Pancreas (tissue), 10 donors: ENCODE data around the gene RPL13. TPM values are rescaled to one million over a fixed set of nuclear protein-coding genes. Genes with fewer than 3 reads are reported as not detected.

Experiments used
- ATAC-seq, 4 donors: fragments of 200-7000 bp; cut with Tn5 transposase; one replicate each; pipeline versions ENCODE4 v1.8.0 to v1.9.1; 2020; ENCODE audit warnings: mild to moderate bottlenecking in 4 of 4, moderate library complexity in 4 of 4
- DNase-seq, 6 donors: peaks; one replicate each; pipeline ENCODE4 v3.0.0-alpha.2; 2020
- FAIRE-seq: peaks from 2 replicates; lab custom pipeline; 2012; peaks lifted over from hg19 to GRCh38; lab: Jason Lieb, UNC
- H3K27ac ChIP-seq, 4 donors: fragments of 200-600 bp; sonication (generic); 1 replicate in 3 of 4; 2 replicates in 1 of 4; pipeline versions ENCODE4 v1.5.0 to v1.8.0; 2020
- H3K27me3 ChIP-seq, 4 donors: fragments of 200-600 bp; one replicate each; pipeline ENCODE4 v1.8.0; 2021
- H3K36me3 ChIP-seq, 3 donors: fragments of 200-600 bp; sonication (generic) in 1 of 3; one replicate each; pipeline versions ENCODE4 v1.5.0 to v1.8.0; 2020 to 2021
- H3K4me1 ChIP-seq, 3 donors: fragments of 200-600 bp; one replicate each; pipeline ENCODE4 v1.8.0; 2021
- H3K4me3 ChIP-seq, 4 donors: fragments of 200-600 bp; sonication (generic) in 2 of 4; one replicate each; pipeline versions ENCODE4 v1.5.0 to v1.8.0; 2020 to 2021
- H3K9me3 ChIP-seq, 4 donors: fragments of 200-600 bp; one replicate each; pipeline ENCODE4 v1.8.0; 2021
- WGBS, 2 donors: extraction: QIAGEN DNeasy Blood & Tissue Kit; methylation state at CpG; one replicate each; pipeline ENCODE4 v1.1.7; 2013; 5-methylcytosine and 5-hydroxymethylcytosine counted together
- intact Hi-C, 3 donors: fragments of 100-400 bp; cut with DNase I; formaldehyde crosslinking; loops; one replicate each; pipeline versions ENCODE4 v1.11.1 to v1.14.2; 2022
- polyA plus RNA-seq, 2 donors: library from polyadenylated mRNA; stranded (reverse); fragments of 200-250 nt; gene quantifications; one replicate each; pipeline ENCODE4 v1.2.3, GENCODE V29; 2013
- total RNA-seq, 6 donors: library from RNA; stranded (reverse); fragmentation: NEBNext Ultra II Directional in 4 of 6; extraction: Animal tissue kit (Norgen Biotek cat#: 25700) in 4 of 6; gene quantifications; one replicate each; pipeline versions ENCODE4 v1.2.1 to v1.2.4, GENCODE V29; 2021 to 2023
- TF ChIP-seq, protein P1 (sequence below), 4 donors: fragments of 200-600 bp; sonication (generic) in 3 of 4; IDR thresholded peaks; one replicate each; pipeline versions ENCODE4 v1.5.0 to v1.8.0; 2021; ENCODE audit warnings: antibody characterized with exemption in 4 of 4
- donor health status: healthy with polysubstance abuse.
- donor health status: DM: no; HTN: no; CAD: no; lungs with moderate emphysema.
- donor health status: DM: no; HTN: no; CAD: no.
- donor health status: control.
- donor health status: control.
- donor health status: Bipolar disorder and iron deficiency.
- donor health status: DM: yes; HTN: yes; CAD: no.
- donor health status: DM: no; HTN: no; CAD: no.
- donor health status: DM: no; HTN: no; CAD: no.
- donor health status: DM: yes; HTN: yes; CAD: no.

RPL13 gene
- total and polyA plus RNA-seq, 8 donors = 1,297 to 6,500 (median 2,093) TPM

DNA sequence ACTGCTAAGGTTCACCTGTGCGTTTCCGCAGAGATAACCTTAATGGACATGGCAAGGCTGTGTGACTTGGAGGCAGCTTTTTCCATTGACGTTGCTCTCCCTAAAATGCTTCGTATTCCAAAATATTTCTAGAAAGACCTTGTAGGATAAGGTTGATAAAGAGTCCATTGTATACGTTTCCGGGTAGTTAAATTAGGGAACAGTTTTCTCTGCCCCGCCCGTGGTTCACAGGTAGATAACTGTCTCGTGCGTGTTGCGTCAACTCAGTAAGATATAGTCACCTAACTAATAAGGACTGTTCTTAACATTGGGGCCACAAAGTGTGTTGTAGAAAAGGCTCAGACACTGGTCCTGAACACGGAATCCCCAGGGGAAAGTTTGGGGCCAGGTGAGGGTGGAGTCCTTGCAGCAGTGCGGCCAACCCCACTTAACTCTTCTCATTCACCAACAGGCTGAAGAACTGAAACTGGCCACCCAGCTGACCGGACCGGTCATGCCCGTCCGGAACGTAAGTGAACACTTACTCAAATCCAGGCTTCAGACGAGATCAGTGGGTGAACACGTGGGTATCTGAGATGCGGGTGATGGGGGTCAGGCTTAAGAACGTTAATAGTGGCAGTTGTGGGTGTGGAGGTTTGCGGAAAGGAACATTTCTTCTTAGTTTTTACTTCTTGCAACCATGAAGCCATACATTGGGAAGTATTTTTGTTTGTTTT lies 1.6 kb downstream of the RPL13 start:
- peak overlapping the region; percentile 76 to 98 (median 94) for H3K4me3 ChIP-seq
- WGBS, 2 donors = 34% methylated on average over 23 of the region's 23 CpGs
- no peak for ATAC-seq

DNA sequence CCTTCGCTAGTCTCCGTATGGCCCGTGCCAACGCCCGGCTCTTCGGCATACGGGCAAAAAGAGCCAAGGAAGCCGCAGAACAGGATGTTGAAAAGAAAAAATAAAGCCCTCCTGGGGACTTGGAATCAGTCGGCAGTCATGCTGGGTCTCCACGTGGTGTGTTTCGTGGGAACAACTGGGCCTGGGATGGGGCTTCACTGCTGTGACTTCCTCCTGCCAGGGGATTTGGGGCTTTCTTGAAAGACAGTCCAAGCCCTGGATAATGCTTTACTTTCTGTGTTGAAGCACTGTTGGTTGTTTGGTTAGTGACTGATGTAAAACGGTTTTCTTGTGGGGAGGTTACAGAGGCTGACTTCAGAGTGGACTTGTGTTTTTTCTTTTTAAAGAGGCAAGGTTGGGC lies 2.5 kb downstream of the RPL13 start:
- intact Hi-C loops = no loop called here
- Histone ChIP-seq H3K27ac (no peak overlapping the region), H3K4me1 (peaks cover 20 to 40% (median 23%) of the 10 kb centered on the region in 3 donors), H3K9me3 (no peaks in the 10 kb centered on the region), H3K27me3 (no peaks in the 10 kb centered on the region), H3K36me3 (peaks cover 0 to 32% (median 29%) of the 10 kb centered on the region in 3 donors), H3K4me3 (peak overlapping the region in 1 of 4 donors; percentile 98)
- TF ChIP-seq, protein P1, sequence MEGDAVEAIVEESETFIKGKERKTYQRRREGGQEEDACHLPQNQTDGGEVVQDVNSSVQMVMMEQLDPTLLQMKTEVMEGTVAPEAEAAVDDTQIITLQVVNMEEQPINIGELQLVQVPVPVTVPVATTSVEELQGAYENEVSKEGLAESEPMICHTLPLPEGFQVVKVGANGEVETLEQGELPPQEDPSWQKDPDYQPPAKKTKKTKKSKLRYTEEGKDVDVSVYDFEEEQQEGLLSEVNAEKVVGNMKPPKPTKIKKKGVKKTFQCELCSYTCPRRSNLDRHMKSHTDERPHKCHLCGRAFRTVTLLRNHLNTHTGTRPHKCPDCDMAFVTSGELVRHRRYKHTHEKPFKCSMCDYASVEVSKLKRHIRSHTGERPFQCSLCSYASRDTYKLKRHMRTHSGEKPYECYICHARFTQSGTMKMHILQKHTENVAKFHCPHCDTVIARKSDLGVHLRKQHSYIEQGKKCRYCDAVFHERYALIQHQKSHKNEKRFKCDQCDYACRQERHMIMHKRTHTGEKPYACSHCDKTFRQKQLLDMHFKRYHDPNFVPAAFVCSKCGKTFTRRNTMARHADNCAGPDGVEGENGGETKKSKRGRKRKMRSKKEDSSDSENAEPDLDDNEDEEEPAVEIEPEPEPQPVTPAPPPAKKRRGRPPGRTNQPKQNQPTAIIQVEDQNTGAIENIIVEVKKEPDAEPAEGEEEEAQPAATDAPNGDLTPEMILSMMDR (IDR thresholded peaks at IDR 0.05) = no peak
- FAIRE-seq (no peak), ATAC-seq (no peak), DNase-seq (no peak)
- 74 to 80% methylated on average over 11 to 12 of the region's 12 CpGs for WGBS, 2 donors

More for the DNA sequence above, 1.6 kb downstream of the RPL13 start:
- no peak for FAIRE-seq
- Histone ChIP-seq H3K9me3 (no peaks in the 10 kb centered on the region), H3K4me1 (peaks cover 20 to 40% (median 23%) of the 10 kb centered on the region in 3 donors), H3K27ac (no peak overlapping the region), H3K27me3 (no peaks in the 10 kb centered on the region), H3K36me3 (peaks cover 0 to 32% (median 29%) of the 10 kb centered on the region in 3 donors)
- no peak for DNase-seq
- TF ChIP-seq, protein P1 (IDR thresholded peaks at IDR 0.05) = no peak
- intact Hi-C loops = no loop called here

DNA sequence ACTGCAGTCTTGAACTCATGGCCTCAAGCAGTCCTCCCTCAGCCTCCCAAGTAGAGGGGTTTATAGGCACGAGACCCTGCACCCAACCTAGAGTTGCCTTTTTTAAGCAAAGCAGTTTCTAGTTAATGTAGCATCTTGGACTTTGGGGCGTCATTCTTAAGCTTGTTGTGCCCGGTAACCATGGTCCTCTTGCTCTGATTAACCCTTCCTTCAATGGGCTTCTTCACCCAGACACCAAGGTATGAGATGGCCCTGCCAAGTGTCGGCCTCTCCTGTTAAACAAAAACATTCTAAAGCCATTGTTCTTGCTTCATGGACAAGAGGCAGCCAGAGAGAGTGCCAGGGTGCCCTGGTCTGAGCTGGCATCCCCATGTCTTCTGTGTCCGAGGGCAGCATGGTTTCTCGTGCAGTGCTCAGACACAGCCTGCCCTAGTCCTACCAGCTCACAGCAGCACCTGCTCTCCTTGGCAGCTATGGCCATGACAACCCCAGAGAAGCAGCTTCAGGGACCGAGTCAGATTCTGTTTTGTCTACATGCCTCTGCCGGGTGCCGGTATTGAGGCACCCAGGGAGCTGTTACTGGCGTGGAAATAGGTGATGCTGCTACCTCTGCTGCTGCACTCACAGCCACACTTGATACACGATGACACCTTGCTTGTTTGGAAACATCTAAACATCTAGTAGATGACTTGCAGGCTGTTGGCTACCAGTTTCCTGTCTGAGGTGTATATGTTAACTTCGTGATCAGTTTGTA lies 3.3 kb downstream of the RPL13 start:
- intact Hi-C loops = no loop called here
- Histone ChIP-seq H3K27me3 (no peaks in the 10 kb centered on the region), H3K9me3 (no peaks in the 10 kb centered on the region), H3K27ac (no peak overlapping the region), H3K36me3 (peaks cover 0 to 32% (median 29%) of the 10 kb centered on the region in 3 donors), H3K4me3 (peak overlapping the region in 1 of 4 donors; percentile 14), H3K4me1 (peaks cover 20 to 40% (median 23%) of the 10 kb centered on the region in 3 donors)
- DNase-seq (no peak), FAIRE-seq (no peak), ATAC-seq (no peak)
- TF ChIP-seq, protein P1 (IDR thresholded peaks at IDR 0.05) = no peak
- 60 to 70% methylated on average over 12 of the region's 12 CpGs for WGBS, 2 donors

DNA sequence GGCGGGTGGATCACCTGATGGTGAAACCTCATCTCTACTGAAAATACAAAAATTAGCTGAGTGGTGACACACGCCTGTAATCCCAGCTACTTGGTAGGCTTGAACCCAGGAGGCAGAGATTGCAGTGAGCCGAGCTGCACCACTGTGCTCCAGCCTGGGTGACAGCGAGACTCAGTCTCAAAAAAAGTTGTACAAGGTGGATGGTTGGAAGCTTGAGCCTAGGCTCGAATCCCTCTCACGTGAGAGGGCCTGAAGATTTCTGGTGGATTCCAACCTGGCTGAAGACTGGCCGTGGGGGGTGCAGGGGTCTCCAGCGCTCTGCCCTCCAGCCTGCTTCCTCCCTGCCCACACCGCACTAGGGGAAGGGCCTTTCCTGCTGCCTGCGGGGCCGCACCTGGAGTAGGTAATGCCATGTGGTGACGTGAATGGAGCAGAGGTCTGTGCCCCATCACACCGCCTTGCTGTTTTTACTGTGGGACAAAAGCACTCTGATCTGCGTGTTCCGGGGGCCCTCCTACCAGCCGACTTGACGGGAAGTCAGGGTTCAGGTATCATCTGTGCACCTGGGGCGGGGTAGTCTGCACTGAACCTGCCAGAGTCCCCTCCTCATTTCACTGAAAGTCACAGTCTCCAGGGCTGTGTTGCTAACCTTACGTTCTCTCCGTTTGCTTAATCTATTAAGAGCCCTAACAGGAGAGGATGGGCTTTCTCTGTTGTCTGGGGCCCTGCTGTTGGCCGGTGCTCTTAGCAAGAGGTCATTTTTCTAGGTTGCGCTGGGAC lies 4.2 kb downstream of the RPL13 start:
- Histone ChIP-seq H3K4me1 (peaks cover 16 to 37% (median 23%) of the 10 kb centered on the region in 3 donors), H3K9me3 (no peaks in the 10 kb centered on the region), H3K36me3 (peaks cover 0 to 32% (median 29%) of the 10 kb centered on the region in 3 donors), H3K27me3 (no peaks in the 10 kb centered on the region), H3K4me3 (no peak overlapping the region), H3K27ac (no peak overlapping the region)
- DNase-seq = peak in 1 of 6 donors; percentile 68
- intact Hi-C loops = no loop called here
- 72 to 77% methylated on average over 22 of the region's 22 CpGs for WGBS, 2 donors
- no peak for ATAC-seq
- TF ChIP-seq, protein P1 (IDR thresholded peaks at IDR 0.05) = no peak
- FAIRE-seq = no peak
